GM19324 (cell line): ENCODE measurements around the gene SLC35E3.

ENCODE experiments used
- ATAC-seq: cut with Tn5 transposase; IDR thresholded peaks from one replicate; pipeline ENCODE4 v1.9.1; 2021; ENCODE audit warnings: mild to moderate bottlenecking, moderate library complexity; ENCODE audit not compliant: unreplicated experiment, low FRiP score

The SLC35E3 gene

DNA sequence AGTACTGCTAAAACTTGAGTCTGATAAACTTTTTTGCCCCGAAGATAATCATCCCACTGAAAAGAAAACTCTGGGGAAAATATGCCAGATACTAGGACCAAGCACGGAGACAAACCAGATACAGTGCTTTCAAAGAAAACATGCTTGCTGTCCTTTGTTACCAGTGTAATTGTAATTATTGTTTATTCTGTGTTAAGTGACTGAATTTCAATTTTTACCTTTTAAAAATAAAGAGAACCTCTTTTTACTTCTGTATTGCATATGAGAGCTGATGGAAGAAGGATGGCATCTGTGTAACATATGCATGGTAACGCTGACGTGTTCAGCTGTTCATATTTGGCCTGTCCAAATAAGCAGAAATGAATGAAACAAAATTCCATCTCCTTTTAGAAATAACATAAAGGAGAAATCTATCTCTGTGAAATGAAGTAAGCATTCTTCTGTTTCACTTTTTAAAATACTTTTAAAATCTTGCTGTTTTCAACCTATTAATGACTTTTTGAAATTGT is 22.5 kb downstream of the SLC35E3 start:
- ATAC-seq: no peak

DNA sequence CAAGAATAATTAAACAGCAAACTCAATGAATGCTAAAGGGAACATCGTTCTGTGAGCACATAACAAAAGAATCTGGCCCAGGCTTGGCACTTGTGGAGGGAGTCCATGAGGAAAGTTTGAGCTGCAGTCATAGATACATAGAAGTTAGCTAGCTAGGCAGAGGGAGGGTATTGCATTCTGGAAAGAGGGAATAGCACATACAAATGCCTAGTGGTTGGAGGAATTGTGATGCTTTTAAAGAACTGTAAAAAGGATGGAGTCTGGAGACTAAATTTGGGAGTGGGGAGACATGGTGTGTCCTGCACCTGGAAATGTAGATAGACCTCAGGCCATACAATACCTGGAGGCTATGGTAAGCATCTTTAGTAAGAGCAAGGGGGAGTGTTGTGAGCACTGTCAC is 24.0 kb downstream of the SLC35E3 start:
- ATAC-seq: no peak

DNA sequence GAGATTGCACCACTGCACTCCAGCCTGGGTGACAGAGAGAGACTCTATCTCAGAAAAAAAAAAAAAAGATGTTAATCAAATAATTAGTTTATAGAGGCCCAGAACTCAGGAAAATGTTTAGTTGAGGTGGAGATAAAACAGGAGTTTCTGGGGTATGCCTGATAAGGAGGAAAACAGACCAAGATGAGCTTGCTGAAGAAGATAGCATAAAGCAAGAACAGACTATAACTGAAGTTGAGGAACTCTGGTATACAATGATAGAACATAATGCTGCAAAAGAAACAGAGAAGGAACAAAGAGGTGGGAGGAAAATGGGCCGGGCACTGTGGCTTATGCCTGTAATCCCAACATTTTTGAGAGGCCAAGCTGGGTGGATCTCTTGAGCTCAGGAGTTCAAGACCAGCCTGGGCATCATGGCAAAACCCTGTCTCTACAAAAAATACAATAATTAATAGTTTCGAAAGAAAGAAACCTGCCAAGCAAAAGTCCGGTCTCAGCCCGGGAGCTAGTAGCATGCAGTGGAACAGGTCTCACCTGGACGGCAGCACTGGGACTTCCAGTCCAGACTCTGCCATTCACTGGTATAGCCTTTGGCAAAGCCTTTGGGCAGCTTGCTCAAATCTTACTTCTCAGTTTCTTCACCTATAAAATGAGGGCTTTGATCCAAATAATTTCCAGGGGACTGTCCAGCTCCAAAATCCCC is 25.4 kb downstream of the SLC35E3 start:
- ATAC-seq: no peak

DNA sequence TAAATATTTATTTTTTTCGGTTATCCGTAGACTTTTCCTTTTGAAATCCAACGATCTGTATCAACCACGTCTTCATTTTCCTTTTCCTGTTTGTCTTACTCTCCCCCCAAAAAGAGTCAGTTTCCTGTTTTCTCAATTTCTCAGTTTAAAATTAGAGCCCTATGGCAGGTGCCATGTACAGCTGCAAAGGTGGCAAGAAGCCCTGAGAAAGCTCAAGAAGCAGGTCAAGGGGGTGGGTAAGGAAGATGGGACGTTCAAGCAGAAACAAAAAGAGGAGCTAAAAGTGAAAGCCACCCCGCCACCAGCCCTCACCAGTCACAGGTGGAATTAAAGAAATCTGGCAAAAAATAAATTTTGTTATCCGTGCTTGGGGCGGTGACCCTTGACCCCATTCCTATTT is 26.7 kb downstream of the SLC35E3 start:
- ATAC-seq: peak; percentile 68

DNA sequence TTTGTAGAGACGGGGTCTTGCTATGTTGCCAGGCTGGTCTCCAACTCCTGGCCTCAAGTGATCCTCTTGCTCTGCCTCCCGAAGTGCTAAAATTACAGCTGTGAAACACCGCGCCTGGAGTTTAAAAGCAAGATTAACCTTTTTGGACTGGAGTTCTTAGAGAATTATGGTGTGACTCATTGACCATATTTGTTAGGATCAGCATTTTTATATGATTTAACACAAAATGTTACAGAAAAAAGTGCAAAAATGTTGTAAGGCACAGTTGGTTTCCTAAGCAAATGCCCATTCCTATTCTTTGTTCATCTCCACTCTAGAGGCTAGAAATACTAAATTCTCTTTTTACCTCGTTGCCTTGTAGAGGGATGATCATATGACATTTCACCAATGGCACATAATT is 27.6 kb downstream of the SLC35E3 start:
- ATAC-seq: no peak

DNA sequence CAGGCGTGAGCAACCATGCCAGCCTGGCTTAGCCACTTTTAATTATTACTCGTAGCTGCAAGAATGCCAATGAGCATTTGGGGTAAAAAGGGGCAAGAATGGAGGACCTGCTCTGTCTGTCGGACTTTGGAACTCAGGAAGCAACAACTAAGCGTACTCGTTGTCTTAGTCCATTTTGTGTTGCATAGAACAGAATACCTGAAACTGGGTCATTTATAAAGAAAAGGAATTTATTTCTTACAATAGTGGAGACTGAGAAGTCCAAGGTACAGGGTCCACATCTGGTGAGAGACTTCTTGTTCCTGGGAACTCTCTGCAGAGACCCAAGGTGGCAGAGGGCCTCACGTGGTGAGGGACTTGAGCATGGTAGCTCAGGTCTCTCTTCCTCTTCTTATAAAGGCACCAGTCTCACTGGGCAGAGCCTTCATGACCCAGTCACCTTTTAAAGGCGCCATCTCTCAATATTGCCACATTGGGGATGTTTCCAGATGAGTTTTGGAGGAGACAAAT is 29.2 kb downstream of the SLC35E3 start:
- no peak for ATAC-seq

DNA sequence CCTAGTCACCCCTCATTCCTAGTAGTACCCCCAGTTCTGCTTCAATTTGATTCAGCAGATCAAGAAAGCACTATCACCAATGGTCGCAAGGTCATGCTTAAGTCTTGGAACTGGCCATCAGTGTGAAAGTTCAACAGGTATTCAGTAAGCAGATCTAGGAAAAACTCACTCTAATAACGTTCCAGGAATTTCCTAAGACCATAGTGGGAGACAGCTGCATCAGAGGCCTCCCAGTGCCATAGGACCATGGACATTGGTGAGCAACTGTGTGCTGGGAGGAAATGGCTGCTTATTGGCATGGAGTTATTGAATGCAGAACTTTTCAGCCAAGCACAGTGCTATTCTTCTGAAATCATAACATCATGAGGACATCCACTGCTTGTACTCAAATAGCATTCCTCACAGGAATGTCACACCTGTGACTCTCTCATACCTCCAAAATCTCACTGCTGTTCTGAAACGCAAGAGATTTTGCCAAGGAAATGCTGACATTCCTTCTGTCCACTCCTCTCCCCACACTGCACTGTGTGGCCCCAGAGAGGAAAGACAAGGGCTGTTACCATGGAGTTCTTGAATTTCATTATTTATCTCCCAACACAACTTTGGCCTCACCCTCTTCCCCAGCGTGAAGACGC is 31.1 kb downstream of the SLC35E3 start:
- ATAC-seq: no peak

DNA sequence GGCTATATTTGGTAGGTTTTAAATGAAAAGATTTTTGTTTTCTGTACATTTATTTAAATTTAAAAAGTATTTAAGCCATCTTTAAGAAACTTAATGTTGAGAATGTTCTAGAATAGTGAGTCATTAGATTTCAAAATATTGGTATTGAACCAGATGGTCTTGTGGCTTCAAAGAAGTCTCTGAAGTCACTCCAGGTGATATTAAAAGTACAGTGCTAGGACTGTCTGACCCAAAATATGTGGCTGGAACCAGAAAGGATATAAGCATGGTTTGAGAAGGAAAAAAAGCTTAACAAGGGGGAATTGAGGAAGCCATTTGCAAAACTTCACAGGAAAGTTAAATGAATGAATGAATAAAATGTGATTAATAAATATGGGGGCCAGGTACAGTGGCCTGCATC is 33.3 kb downstream of the SLC35E3 start:
- no peak for ATAC-seq

DNA sequence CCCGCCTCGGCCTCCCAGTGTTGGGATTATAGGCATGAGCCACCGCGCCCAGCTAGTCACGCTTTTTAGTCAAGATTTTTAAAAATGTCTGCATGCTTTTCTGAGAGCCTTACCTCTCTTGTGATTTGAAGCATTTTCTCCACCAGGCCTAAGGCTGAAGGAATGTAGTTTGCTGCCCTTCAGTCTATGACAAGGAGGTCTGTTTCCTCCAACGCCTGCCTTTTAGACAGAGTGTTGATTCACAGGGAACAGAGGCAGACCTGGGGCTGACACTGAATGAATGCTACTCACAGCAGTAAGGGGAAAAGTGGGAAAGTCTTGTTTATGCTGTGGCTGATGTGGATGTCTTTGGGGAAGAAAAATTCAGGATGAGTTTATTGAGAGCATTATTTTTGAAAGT is 34.8 kb downstream of the SLC35E3 start:
- ATAC-seq: no peak

DNA sequence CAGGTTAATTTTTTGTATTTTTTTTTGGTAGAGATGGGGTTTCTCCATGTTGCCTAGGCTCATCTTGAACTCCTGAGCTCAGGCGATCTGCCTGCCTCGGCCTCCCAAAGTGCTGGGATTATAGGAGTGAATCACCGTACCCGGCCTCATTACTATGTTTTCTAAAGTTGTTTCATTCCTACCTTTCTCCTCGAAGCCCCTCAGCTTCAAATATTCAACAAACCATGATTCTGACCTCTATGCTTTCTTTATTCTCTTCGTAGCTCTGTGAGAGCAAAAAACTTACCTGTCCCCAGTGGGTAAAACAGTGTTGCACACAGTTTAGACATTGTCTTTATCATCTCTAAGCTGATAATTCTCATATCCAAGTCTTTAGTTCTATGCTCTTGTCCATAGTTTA is 35.8 kb downstream of the SLC35E3 start:
- no peak for ATAC-seq

DNA sequence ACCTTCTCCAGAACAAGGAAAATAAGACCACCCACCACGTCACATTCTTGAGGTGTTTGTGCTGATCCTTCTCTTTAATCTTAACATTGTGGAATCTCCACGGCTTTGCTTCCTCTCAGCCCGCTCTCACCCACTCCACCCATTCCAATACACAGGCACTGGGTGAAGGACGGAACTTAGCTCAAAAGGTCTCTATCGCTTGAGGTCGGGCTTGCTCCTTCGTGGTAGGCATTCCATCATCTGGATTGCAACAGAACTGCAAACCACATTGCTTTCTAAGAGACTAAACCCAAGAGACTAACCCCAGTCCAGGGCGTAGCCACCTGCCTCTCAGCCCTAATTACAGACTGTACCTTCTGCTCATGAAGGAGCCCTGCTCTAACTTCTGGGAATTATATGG is 38.0 kb downstream of the SLC35E3 start:
- no peak for ATAC-seq

DNA sequence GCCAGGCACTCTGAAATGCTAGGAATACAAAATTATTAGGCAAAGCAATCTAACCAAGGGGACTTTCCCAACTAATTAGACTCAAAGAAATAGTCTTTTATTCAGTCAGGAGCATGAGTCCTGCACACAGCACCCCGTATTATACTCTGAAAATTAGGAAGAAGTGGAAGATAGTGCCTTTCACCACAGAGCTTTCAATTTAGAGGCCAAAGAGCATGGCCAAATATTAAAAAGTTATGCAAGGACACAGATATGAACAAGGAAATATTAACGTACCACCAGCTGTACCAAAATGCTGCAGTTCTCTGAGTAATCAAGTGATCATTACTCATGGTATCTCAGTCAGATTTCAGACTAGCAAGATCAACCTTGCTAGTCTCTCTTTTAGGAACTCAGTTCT is 39.4 kb downstream of the SLC35E3 start:
- ATAC-seq: no peak

DNA sequence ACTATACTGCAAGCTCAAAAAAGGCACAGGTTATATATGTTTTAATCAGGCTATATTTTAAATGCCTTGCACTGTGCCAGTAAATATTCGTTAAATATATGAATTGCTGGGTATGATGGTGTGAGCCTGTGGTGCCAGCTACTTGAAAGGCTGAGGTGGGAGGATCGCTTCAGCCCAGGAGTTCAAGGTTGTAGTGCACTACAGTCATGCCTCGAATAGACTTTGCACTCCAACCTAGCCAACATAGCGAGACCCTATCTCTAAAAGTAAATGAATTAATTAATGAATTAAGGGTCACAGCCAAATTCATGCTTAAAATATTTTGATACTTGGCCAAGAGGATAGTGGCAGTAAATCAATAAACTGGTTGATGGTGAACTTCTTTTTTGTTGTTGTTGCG is 39.8 kb downstream of the SLC35E3 start:
- no peak for ATAC-seq

DNA sequence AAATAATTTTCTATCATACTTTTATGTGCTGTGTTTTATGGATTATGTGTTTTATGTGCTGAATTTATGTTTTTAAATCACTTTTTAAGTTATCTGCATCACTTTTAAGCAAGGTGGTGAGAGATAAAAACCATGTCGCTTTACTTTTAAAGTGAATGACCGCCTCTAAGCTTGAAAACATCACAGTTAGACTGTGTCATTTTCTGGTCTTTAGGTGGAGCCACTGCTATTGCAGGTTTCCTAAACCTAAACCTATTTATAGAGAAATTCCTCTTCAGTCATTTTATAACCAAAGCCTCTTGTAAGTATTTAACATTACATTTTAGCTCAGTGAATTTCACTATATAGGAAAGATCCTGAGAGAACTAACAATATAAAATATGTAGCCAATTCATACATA is 41.0 kb downstream of the SLC35E3 start:
- no peak for ATAC-seq

DNA sequence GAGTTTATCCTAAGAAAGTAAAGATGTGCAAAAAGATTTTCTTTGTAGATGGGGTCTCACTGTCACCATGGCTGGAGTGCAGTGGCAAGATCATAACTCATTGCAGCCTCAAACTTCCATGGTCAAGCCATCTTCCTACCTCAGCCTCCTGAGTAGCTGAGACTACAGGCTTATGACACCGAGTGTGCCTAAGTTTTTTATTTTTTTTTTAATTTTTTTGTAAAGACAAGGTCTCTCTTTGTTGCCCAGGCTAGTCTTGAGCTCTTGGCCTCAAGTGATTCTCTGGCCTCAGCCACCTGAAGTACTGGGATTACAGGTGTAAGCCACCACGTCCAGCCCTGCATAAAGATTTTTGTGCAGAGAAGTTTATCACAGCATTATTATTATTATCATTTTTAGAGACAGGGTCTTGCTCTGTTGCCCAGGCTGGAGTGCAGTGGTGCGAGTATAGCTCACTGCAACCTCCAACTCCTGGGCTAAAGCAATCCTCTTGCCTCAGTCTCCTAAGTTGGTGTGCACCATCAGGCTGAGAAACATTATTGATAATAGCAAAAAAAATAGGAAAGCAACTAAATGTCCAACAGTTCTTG is 42.7 kb downstream of the SLC35E3 start:
- no peak for ATAC-seq

DNA sequence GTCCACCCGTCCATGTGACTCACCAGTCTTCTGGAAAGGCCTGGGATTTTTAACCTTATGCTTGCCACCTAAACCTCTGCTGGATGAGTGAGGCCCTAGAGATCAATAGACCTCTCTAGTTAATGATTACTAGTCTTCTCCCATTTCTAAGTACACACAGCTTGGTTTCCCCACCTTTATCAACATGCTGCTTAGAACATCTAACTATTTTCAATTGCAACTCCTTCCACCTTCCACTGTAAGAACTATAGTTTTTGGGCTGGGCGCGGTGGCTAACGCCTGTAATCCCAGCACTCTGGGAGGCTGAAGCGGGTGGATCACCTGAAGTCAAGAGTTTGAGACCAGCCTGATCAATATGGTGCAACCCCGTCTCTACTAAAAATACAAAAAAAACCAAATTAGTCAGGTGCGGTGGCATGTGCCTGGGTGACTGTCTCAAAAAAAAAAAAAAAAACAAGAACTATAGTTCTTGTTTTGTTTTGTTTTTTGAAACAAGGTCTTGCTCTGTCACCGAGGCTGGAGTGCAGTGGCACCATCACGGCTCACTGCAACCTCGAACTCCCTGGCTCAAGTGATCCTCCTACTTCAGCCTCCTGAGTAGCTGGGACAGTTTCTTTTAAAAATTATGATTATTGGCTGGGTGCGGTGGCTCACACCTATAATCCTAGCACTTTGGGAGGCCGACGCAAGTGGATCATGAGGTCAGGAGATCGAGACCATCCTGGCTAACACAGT is 43.3 kb downstream of the SLC35E3 start:
- ATAC-seq: no peak

DNA sequence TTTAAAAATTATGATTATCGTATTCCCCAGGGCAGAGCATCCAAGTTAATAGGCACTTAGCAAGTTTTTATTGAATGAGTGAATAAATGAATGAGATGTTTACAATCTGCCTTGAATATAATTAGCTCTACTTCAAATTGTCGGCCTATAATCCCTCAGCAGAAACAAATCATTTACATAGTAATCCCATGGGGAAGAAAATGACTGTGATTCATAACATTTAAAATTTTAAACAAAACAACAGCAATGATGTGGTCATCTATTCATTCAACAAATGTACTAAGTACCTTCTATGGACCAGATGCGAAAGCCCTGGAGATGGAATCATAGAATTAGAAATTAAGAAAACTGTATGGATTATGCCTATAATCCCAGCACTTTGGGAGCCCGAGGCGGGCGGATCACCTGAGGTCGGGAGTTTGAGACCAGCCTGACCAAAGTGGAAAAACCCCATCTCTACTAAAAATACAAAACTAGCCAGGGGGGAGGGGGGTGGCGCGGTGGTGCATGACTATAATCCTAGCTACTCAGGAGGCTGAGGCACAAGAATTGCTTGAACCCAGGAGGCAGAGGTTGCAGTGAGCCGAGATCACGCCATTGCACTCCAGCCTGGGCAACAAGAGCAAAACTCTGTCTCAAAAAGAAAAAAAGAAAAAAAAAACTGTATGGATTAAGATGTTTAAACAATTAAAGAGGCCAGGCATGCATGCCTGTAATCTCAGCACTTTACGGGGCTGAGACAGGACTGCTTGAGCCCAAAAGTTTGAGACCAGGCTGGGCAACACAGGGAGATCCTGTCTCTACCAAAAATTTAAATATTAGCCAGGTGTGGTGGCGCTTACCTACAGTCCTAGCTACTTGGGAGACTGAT is 44.3 kb downstream of the SLC35E3 start:
- ATAC-seq: no peak

DNA sequence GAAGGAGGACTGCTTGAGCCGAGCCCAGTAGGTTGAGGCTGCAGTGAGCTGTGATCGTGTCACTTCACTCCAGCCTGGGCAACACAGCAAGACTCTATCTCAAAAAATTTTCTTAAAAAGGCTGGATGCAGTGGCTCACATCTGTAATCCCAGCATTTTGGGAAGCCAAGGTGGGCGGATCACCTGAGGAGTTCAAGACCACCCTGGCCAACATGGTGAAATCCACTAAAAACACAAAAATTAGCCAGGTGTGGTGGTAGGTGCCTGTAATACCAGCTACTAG is 44.9 kb downstream of the SLC35E3 start:
- ATAC-seq: no peak

DNA sequence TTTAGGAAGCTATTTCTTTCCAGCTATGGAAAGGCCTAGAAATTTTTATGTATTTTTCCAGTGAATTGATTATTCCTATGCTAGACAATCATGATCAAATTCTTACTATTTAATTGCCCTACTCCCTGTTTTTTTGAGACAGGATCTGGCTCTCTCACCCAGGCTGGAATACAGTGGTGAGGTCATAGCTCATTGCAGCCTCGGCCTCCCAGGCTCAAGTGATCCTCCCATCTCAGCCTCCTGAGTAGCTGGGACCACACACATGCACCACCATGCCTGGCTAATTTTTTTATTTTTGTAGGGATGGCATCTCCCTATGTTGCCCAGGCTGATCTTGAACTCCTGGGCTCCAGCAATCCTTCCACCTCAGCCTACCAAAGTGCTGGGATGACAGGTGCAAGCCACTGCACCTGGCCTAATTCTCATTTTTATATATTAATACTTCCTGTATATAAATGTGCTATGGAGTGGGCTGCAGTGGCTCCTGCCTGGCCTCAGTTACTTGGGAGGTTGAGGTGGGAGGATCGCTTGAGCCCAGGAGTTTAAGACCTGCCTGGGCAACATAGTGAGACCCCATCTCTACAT is 46.0 kb downstream of the SLC35E3 start:
- no peak for ATAC-seq

DNA sequence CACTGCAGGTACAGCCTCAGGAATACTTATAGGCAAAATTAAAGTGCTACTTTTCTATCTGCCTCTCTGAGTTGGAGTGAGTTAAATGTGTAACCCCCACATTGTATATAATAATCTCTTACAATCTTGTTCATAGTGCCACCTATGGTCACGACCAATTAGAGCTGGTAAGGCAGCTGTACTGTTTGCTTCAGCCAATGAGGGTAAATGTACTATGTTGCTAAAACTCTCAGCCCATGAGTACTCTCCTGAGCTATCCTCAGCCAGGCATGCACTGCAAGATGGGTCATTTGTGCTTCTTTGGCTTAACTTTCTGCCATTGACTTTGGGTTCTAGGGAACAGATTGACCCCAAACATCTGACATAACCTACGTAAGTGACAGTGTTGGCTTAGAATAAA is 47.0 kb downstream of the SLC35E3 start:
- ATAC-seq: peak; percentile 79
